ENCODE data around the gene HOXD10. TPM values are rescaled to one million over a fixed set of nuclear protein-coding genes. Genes with fewer than 3 reads are reported as not detected.
A peak's percentile ranks its signal among the peaks of the same experiment; 100 is the strongest.

Gene HOXD10
- total RNA-seq, 1 experiment from 2014 or later, result 88.6 TPM

DNA sequence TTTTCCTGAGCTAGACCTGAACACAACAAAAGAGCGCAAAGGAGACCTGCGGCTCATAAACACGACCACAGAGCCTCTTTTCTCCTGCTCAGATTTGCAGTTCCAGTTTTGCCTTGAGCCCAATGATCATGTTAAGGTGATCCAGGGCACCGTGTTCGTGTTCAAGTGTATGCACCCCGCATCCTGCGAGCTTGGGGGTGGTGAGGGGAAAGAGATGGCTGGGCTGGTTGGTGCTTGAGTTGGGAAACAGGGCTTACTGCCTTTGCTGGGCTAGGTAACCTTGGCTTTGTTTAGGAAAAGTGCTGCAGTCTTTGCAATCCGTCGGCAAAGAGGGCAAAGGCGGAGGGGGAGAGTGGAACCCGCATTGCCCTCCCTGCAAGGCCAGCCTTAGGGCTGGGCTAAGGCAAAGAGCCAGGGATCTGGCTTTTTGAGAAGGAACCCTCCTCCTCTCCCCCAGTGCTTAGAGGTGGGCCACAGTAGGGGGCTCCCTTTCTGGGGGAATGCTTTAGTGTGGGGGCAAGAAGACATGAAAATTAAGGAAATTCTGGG lies 1.3 kb downstream of the HOXD10 start:
- Histone ChIP-seq H3K4me1 (ENCODE audit: insufficient read depth, low read length, poor library complexity, severe bottlenecking) (peaks cover 47% of the 10 kb centered on the region), H3K27ac (ENCODE audit: low read depth, low read length, poor library complexity, severe bottlenecking) (peak overlapping the region; percentile 88), H3K27me3 (replicated peaks; ENCODE audit: insufficient read depth, low read depth, low read length, poor library complexity) (no peaks in the 10 kb centered on the region), H3K9me3 (ENCODE audit: low read depth, low read length, poor library complexity, severe bottlenecking) (no peaks in the 10 kb centered on the region), H3K4me3 (ENCODE audit: low read depth, low read length, poor library complexity, severe bottlenecking) (peak overlapping the region; percentile 73), H3K36me3 (ENCODE audit: insufficient read depth, low read length, poor library complexity, severe bottlenecking) (peaks cover 77% of the 10 kb centered on the region)
- TF ChIP-seq EZH2 (IDR thresholded peaks at IDR 0.05; ENCODE audit: borderline replicate concordance, low read depth, low read length, poor library complexity, severe bottlenecking), result no peak
- TF ChIP-seq, protein P1, sequence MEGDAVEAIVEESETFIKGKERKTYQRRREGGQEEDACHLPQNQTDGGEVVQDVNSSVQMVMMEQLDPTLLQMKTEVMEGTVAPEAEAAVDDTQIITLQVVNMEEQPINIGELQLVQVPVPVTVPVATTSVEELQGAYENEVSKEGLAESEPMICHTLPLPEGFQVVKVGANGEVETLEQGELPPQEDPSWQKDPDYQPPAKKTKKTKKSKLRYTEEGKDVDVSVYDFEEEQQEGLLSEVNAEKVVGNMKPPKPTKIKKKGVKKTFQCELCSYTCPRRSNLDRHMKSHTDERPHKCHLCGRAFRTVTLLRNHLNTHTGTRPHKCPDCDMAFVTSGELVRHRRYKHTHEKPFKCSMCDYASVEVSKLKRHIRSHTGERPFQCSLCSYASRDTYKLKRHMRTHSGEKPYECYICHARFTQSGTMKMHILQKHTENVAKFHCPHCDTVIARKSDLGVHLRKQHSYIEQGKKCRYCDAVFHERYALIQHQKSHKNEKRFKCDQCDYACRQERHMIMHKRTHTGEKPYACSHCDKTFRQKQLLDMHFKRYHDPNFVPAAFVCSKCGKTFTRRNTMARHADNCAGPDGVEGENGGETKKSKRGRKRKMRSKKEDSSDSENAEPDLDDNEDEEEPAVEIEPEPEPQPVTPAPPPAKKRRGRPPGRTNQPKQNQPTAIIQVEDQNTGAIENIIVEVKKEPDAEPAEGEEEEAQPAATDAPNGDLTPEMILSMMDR (conservative IDR thresholded peaks at IDR 0.05; ENCODE audit: low read depth, low read length), result no peak
- peak; percentile 39 for DNase-seq (ENCODE audit: low spot score)
- ChIA-PET CTCF (interaction anchor here (0.5 kb wide), 1 partner anchor 10 kb away, joined by 7 read pairs; no protein-coding TSS in a partner anchor), POLR2A (ENCODE audit: low non-redundant PET) (no interaction called here)
- BruUV-seq (replicated peaks), result no TSS peak
- intact Hi-C loops (cut with micrococcal nuclease; ENCODE audit: unreplicated experiment), result no loop called here

DNA sequence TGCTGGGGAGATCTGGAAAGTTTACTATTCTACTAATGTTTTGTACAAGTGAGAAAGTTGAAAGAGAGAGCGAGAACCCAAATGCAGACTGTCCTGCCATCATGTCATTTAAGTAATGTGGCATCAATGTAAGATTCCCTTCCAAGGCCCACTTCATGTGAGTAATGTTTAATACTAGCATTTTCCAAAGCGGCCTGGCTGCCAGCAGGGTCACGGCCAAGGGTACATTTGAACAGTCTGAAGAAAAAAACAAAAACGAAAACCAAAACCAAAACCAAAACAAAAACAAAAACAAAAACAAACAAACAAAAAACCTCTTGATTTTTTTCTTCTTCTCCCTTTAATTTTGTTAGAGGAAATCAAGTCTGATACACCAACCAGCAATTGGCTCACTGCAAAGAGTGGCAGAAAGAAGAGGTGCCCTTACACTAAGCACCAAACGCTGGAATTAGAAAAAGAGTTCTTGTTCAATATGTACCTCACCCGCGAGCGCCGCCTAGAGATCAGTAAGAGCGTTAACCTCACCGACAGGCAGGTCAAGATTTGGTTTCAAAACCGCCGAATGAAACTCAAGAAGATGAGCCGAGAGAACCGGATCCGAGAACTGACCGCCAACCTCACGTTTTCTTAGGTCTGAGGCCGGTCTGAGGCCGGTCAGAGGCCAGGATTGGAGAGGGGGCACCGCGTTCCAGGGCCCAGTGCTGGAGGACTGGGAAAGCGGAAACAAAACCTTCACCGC lies 2.2 kb downstream of the HOXD10 start:
- H3K4me1 ChIP-seq (ENCODE audit: insufficient read depth, low read length, poor library complexity, severe bottlenecking), result peaks cover 44% of the 10 kb centered on the region
- H3K9me3 ChIP-seq (ENCODE audit: low read depth, low read length, poor library complexity, severe bottlenecking), result no peaks in the 10 kb centered on the region
- peak overlapping the region; percentile 88 for H3K27ac ChIP-seq (ENCODE audit: low read depth, low read length, poor library complexity, severe bottlenecking)
- intact Hi-C loops (cut with micrococcal nuclease; ENCODE audit: unreplicated experiment), result no loop called here
- no peaks in the 10 kb centered on the region for H3K27me3 ChIP-seq (replicated peaks; ENCODE audit: insufficient read depth, low read depth, low read length, poor library complexity)
- no TSS peak for BruUV-seq (replicated peaks)
- peaks cover 75% of the 10 kb centered on the region for H3K36me3 ChIP-seq (ENCODE audit: insufficient read depth, low read length, poor library complexity, severe bottlenecking)
- ChIA-PET CTCF (no interaction called here), POLR2A (ENCODE audit: low non-redundant PET) (no interaction called here)
- TF ChIP-seq, protein P1 (conservative IDR thresholded peaks at IDR 0.05; ENCODE audit: low read depth, low read length), result peak; percentile 89
- no peak for TF ChIP-seq EZH2 (IDR thresholded peaks at IDR 0.05; ENCODE audit: borderline replicate concordance, low read depth, low read length, poor library complexity, severe bottlenecking)
- peak; percentile 90 for DNase-seq (ENCODE audit: low spot score)
- peak overlapping the region; percentile 73 for H3K4me3 ChIP-seq (ENCODE audit: low read depth, low read length, poor library complexity, severe bottlenecking)

DNA sequence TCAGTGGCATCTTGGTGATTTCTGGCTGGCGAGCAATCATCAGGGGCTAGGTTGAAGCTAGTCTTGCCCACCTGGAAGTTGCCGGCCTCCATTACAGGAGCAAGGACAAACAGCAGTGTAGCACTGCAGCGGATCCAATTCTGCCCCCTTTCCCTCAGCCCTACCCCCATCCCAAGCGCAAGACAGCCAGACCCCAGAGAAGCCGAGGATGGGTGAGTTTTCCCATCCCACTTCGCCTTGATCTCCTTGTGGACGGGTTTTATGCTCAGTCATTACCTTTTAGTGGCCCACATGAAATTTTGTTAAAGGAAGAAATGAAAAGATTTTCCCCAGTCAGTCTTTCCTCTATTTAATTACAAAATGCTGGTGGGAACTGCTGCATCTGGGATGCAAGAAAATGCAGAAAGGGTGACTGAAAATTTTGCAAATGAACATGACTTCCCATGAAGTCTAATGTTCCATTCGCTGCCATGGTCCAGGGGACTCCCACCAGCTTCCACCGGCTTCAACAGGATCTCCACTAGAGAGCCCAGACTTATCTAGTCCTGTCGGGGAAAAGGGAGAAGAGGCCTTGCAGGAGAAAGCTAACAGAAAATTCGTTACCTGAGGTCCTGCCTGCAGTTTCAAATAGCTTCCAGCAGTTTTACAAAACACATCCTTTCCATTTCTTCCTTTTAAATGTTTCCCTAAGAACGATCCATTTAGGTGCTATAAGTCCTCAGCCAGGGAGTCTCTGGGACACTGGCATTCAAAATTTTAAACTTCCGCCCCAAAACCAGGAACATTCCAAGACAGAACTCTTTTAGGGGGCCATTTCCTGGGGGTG lies 4.0 kb downstream of the HOXD10 start:
- H3K4me1 ChIP-seq (ENCODE audit: insufficient read depth, low read length, poor library complexity, severe bottlenecking), result peaks cover 52% of the 10 kb centered on the region
- DNase-seq (ENCODE audit: low spot score), result peak; percentile 50

More for the DNA sequence above, 4.0 kb downstream of the HOXD10 start:
- POLR2A ChIA-PET (ENCODE audit: low non-redundant PET), result interaction anchor here (0.6 kb wide), 1 partner anchor 10 kb away, joined by 5 read pairs; no protein-coding TSS in a partner anchor
- CTCF ChIA-PET, result interaction anchor here (0.6 to 2.1 kb wide), 3 partner anchors 9 to 1023 kb away, joined by 3 to 7 read pairs (median 3); no protein-coding TSS in a partner anchor
- no TSS peak for BruUV-seq (replicated peaks)
- Histone ChIP-seq H3K36me3 (ENCODE audit: insufficient read depth, low read length, poor library complexity, severe bottlenecking) (peaks cover 76% of the 10 kb centered on the region), H3K27me3 (replicated peaks; ENCODE audit: insufficient read depth, low read depth, low read length, poor library complexity) (no peaks in the 10 kb centered on the region), H3K4me3 (ENCODE audit: low read depth, low read length, poor library complexity, severe bottlenecking) (peak overlapping the region; percentile 71), H3K27ac (ENCODE audit: low read depth, low read length, poor library complexity, severe bottlenecking) (peak overlapping the region; percentile 98), H3K9me3 (ENCODE audit: low read depth, low read length, poor library complexity, severe bottlenecking) (no peaks in the 10 kb centered on the region)
- intact Hi-C loops (cut with micrococcal nuclease; ENCODE audit: unreplicated experiment), result loop anchor here (10.0 kb wide), 1 partner anchor 1634 kb away; no protein-coding TSS in a partner anchor
- TF ChIP-seq, protein P1 (conservative IDR thresholded peaks at IDR 0.05; ENCODE audit: low read depth, low read length), result no peak
- no peak for TF ChIP-seq EZH2 (IDR thresholded peaks at IDR 0.05; ENCODE audit: borderline replicate concordance, low read depth, low read length, poor library complexity, severe bottlenecking)
